Ishikawa (cell line): ENCODE measurements around the gene GAL3ST2.

Experiments used
- YY1 ChIP-seq: IDR thresholded peaks from 2 replicates; pipeline ENCODE4 v1.6.1; 2012; ENCODE audit warnings: low read depth
- TF ChIP-seq, protein P1 (sequence below): IDR thresholded peaks from 2 replicates; pipeline ENCODE4 v1.6.1; 2012; ENCODE audit warnings: low read depth, mild to moderate bottlenecking

DNA sequence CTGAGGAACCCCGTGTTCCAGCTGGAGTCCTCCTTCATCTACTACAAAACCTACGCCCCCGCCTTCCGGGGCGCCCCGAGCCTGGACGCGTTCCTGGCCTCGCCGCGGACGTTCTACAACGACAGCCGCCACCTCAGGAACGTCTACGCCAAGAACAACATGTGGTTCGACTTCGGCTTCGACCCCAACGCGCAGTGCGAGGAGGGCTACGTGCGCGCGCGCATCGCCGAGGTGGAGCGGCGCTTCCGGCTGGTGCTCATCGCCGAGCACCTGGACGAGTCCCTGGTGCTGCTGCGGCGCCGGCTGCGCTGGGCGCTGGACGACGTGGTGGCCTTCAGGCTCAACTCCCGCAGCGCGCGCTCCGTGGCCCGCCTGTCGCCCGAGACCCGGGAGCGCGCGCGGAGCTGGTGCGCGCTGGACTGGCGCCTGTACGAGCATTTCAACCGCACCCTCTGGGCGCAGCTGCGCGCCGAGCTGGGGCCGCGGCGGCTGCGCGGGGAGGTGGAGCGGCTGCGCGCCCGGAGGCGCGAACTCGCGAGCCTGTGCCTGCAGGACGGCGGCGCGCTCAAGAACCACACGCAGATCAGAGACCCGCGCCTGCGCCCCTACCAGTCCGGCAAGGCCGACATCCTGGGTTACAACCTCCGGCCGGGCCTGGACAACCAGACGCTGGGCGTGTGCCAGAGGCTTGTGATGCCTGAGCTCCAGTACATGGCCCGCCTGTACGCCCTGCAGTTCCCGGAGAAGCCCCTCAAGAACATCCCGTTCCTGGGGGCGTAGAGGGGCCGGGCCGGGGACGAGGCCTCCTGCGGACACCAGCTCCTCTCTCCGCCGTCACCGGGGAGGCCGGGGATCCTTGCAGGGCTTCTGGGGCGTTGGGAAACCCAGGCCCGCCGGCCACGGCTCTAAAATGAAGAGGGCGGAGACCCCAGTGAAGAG, 27.0 kb downstream of the GAL3ST2 start:
- TF ChIP-seq YY1: no peak
- TF ChIP-seq, protein P1, sequence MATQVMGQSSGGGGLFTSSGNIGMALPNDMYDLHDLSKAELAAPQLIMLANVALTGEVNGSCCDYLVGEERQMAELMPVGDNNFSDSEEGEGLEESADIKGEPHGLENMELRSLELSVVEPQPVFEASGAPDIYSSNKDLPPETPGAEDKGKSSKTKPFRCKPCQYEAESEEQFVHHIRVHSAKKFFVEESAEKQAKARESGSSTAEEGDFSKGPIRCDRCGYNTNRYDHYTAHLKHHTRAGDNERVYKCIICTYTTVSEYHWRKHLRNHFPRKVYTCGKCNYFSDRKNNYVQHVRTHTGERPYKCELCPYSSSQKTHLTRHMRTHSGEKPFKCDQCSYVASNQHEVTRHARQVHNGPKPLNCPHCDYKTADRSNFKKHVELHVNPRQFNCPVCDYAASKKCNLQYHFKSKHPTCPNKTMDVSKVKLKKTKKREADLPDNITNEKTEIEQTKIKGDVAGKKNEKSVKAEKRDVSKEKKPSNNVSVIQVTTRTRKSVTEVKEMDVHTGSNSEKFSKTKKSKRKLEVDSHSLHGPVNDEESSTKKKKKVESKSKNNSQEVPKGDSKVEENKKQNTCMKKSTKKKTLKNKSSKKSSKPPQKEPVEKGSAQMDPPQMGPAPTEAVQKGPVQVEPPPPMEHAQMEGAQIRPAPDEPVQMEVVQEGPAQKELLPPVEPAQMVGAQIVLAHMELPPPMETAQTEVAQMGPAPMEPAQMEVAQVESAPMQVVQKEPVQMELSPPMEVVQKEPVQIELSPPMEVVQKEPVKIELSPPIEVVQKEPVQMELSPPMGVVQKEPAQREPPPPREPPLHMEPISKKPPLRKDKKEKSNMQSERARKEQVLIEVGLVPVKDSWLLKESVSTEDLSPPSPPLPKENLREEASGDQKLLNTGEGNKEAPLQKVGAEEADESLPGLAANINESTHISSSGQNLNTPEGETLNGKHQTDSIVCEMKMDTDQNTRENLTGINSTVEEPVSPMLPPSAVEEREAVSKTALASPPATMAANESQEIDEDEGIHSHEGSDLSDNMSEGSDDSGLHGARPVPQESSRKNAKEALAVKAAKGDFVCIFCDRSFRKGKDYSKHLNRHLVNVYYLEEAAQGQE: no peak
